SIG-M5 treated with dmso at 0.1 percent for 504 hours (cell line): ENCODE measurements around the gene FZD1.

Source experiments
- DNase-seq: peaks from one replicate; lab custom pipeline; 2025; ENCODE audit not compliant: unreplicated experiment; lab: John Stamatoyannopoulos, UW

FZD1 gene

DNA sequence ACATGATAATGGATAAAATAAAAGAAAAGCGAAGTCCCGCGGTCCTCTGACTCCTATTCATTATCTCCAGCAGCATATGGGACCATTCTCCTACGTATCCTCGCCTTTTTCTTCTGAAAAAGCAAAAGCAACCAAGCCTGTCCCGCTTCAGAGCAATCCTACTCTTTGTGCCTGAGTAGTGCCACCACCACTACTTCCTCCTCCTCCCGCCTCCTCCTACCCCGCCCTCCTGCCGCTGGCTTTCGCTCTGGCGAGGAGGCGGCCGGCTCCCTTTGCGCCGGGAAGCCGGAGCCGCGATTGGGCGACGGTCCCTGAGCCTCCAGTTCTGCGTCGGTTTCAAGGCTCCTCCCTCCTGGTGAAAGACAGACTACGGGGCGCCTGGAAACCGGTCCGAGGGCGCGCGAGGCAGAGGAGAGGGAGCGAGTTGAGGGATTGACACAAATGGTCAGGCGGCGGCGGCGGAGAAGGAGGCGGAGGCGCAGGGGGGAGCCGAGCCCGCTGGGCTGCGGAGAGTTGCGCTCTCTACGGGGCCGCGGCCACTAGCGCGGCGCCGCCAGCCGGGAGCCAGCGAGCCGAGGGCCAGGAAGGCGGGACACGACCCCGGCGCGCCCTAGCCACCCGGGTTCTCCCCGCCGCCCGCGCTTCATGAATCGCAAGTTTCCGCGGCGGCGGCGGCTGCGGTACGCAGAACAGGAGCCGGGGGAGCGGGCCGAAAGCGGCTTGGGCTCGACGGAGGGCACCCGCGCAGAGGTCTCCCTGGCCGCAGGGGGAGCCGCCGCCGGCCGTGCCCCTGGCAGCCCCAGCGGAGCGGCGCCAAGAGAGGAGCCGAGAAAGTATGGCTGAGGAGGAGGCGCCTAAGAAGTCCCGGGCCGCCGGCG, at the start of gene FZD1:
FZD1 (plus strand) TSS at position 388 of the 878 bp plus-strand sequence; CDS start at position 836, 448 bp downstream.
- DNase-seq: peak; percentile 96

DNA sequence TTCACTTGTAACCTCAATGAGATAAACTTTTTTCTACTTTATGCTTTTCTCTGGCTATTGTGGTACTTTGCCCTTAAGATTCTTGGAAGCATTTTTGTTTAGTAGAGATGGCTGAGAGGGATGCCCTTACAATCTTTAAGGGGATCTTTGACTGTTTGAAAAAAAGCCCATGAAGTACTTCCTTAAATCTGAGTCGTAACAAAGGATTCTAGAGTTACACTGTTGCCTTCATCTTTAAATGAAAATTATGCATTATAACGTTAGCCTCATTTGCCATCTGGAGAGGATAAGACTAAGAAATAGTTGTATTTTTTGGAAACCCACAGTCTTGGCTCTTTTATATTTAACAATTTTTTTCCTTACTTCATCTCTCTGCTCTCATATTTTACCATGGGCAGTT, 37.8 kb upstream of the FZD1 start:
- DNase-seq: no peak

DNA sequence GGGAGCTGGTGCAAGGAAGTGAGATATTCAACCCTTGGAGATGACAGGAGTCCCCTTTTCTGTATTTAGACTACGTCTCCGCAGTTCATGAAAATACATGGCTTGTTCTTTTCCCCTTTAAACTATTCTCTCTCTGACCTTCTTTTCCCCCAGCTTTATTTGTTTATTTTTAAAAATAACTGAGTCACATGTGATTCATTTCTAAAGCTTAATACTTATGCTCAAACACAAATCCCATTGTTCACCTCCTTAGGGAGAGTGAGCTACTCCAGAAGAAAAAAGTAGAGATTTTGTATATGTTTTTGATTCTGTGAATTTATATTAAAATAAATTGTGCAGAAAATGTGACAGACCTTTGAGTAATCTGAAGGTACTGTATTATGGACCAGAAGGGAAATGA, 35.9 kb upstream of the FZD1 start:
- DNase-seq: no peak

DNA sequence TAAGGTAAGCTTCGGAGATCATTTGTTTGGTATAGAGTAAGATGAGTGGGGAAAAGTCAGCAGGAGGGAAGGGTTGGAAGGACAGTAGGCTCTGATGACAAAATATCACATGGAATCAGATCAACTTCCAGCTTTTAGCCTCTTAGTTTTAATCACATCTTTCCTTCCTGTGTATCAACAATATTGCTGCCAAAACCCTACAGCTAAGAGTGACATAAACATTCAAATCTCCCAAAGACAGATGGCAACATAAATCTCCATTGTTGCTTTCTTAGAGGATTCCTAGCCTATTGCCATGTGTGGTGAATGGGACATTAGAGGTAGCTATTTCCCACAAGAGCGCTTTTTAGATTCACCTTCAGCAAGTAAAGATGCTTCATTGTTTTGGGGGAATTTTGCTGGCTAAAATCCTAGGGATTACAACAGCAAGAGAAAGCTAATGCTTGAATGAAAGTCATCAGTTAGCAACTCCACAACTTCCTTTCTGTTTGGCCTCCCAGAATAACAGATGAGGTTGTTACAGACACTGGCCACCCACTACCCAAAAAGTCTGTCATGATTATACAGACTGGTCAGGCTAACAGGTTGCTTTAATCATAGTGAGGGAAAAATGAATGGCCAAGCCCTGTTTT, 35.2 kb upstream of the FZD1 start:
- no peak for DNase-seq

DNA sequence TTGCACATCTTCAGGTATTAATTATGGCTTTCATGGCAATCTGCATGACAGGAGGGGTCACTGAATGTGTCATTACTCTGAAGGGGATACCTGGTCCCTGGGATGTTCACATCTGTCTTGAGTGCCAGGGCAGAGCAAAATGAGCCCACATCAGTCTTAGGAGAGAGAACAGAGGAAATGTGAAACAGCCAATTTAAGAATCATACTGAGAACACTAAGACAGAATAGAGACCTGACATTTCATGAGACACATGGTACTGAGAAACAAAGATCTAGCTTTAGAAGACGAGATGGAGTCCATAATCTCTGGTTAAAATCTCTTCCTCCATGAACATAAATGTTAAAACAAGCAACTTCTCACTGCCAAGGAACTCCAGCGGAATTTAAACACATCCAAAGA, 34.1 kb upstream of the FZD1 start:
- no peak for DNase-seq

DNA sequence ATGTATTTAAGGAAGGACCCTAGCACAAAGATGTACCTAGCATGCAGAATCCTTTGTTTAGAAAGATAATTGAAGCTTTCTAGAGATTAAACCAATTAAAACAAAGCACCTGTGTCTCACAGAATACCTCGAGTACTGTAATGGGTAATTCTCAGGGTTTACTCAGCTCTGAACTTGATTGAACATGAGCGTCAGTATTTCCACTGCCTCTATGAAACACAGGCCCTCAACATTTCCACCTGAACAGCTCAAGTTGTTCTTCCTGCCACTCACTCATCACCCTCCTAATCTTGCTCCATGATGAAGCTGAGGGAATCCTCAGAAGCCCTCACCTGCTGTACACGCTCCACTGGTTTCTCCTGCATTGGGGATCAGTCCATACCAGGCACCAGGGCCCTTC, 33.7 kb upstream of the FZD1 start:
- no peak for DNase-seq

DNA sequence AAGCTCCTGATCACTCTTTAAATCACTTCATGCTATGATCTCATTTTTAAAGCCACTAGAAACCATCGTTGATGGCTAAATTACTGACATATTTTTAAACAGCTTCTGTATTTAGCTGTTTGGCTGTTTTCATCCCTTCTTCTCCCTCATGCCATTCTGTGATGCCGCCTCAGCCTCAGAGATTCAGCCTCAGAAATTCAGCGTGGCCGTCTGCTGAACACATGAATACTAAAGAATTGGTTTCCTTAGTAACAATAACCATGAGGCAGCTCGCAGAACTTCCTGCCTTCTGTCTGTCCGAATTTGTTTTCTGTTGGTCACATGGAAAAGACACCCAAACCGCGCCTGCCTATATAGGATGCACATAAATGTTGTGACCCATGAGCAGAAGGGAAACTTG, 31.0 kb upstream of the FZD1 start:
- no peak for DNase-seq

DNA sequence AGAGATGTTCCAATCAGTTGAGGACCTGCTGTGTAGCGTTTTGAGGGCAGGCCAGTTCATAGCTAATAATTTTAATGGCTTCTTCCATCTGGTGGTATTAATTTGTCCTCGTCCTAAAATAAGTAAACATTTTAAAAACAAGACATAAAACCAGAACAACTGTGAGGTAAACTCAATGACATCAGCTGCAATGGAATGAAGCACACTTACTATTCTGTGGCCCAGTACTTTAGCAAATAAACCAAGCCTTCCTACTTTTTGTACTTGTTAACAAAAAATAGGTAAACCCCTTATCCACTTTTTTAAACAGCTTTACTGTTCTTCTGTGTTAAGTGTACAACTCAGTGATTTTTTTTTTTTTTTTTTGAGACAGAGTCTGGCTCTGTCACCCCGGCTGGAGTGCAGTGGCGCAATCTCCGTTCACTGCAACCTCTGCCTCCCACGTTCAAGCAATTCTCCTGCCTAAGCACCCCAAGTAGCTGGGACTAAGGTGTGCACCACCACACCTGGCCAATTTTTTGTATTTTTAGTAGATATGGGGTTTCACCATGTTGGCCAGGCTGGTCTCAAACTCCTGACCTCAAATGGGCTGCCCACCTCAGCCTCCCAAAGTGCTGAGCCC, 28.9 kb upstream of the FZD1 start:
- no peak for DNase-seq

DNA sequence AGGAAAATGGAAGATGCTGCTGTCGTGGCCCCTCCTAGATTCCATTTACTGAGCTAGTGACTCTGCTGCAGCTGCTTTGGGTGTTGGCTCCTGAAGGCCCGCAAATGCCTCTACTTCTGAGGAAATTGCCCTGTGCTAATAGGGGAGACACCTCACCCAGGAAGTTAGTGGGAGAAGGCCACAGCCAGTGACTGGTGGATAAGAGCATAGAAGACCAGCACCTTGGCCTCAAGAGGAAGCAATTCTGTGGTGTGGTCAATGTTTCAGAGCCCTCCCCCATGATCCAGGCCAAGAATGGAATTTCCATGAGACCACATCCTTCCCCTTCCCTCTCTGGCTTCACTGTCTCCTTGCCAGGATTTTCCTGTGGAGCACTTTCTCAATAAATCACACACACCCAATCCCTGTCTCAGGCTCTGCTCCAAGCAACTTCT, 25.0 kb upstream of the FZD1 start:
- no peak for DNase-seq

DNA sequence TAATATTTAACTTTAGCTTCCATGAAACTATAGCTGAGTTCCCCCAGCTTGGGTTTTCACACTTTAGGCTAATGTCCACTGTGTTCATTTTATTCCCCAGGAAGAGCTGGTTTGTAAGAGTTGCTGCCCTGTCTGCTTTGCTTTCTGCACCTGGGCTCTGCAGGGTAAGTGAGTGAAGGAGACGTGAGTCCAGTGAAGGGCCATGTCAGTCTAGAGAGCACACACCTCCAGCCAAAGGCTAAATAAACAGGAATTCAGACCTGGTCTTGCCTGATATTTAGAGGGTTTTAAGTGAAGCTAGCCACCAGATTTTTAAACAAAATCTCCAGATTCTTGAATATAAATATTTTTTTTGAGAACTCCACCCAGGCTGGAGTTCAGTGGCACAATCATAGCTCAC, 24.5 kb upstream of the FZD1 start:
- no peak for DNase-seq

DNA sequence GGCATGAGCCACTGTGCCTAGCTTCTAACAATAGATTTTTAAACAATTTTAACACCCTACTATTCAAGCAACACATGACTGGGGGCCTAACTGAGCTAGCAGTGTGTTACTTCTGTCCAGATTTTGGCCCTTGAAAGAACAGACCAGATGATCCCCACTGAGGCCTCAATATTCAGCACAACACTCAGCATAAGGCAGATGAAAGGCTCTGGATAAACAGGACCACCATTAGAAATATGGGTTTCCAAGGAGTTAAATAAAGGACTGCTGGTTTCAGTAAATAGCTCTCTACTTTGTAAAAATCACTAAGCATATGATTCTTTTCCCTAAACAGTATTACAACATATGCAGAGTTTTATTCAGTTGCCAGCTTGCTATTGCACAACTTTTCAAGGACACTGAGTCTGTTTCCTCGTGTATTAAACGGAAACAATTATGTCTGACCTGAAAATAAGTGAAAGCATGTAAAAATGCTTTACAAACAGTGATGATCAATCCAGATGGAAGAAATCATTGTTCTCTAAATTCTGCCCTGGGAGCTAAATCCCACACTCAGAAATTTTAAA, 23.8 kb upstream of the FZD1 start:
- peak; percentile 27 for DNase-seq

DNA sequence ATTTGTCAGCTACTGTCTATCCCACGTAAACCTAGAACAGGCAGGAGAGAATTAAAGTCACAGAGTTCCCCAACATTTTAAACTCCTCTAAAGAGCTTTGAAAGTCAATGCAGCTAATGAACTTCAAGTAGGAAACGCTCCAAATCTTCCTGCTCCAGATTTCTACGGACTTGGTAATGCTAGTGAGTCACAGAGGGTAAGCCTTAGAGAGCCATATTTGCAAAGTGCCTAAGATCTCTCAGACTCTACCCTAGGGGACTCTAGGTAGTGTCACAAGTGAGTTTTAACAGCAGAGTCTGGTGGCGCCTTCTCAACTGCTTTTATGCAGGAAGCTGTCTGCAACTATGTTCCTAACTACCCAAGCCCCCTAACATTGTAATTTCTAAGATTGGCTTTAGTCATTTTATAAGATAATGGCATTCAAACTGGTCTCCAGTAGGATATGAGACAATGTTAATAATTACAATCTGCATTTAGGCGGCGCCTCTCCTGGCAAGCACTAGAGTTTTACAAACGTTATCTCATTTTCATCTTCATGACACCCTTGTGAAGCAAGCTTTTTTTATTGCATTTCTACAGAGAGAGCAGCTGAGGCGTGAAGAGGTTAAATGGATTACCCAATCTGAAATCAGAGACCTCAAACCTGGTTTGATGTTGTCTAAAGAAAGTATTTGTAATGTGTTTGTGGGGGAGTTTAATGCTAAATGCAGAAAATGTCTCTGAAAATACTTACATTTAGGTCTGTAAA, 22.0 kb upstream of the FZD1 start:
- no peak for DNase-seq

DNA sequence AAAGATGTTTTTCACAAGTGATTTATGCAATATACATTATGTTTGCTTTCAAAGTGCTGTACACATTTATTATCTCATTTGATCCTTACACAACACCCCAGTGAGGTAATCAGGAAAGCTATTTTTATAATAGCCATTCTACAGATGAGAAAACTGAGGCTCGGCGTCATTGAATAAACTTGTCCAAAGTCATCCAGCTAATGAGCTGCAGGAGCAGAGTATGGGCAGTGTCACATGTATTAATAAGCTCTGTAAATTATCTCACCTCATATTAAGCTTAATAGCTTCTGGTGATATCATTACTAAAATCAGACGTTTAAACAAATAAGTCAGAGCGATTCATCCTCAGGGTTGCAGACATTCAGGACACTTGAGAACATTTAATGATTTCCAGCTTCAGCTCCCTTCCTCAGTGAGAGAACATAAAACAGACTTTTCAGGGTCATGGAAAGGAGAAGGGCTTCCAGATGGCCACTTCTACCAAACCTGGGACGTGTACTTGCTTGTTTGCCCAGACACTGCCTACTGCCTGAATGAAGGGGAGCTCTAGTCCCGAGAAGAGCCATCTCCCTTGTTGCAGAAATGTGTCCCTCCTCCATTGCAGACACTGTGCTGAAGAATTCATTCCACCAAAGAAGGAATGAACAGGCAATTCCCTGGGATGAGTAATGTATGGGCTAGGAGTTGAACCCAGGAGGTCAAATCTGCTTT, 20.5 kb upstream of the FZD1 start:
- no peak for DNase-seq

DNA sequence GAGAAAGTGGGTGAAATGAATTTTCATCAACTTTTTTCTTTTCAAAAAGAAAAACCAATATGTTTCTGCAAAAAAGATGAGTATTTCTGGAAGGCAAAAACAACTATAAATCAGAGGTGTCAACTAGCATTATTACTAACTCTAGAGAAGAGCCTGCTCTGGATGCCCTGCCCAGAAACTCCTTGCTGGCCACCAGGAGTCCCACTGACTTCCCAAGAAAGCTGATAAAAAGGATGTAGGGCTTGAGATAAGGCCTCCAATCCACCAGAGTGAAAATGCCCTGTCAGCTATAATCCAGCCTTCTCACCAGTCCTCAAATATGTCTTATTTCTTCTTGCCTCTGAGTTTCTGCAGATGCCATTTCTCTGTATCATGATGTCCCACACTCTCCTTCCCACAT, 16.7 kb upstream of the FZD1 start:
- no peak for DNase-seq

DNA sequence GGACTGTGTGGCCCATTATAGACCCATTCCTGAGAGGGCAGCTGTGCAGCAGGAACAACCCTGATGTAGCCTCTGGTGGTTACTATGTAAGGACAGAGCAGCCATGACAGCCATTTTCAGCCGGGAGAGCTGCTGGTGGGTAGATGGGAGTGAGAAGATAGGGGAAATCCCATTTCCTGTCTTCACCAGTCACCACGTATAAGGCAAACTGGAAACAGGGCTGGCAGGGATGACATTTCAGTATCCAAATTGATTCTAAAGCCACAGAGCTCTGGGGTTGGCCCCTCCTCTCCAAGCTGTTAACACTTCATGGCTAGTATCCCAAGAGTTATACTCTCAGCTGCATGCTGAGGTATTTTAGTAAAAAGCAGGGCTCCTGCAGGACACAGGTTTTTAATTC, 15.2 kb upstream of the FZD1 start:
- DNase-seq: no peak

DNA sequence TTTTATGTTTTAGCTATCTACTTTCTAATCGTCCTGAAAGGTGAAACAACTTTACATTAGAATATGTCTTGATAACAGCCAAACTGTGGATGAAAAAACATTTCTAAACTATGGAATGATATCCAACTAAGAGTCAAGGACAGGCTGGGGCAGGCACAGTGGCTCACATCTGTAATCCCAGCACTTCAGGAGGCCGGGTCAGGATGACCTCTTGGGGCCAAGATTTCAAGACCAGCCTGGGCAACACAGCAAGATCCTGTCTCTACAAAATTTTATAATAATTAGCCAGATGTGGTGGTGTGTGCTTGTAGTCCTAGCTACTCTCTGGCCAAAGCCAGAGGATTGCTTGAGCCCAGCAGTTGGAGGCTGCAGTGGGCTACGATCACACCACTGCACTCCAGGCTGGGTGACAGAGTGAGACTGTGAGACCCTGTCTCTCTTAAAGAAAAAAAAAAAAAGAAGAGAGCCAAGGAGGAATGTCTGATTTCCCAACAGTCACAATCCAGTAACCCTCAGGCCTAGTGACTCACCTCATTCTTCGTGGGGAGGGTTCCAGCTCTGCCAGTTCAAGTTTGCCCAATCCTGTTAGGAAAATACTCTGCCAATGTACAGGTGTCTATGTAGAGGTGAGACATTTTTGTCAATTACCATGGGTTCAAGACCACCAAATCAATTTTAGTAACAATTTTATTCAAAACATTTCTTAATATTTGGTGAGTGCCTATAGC, 14.6 kb upstream of the FZD1 start:
- peak; percentile 5 for DNase-seq

DNA sequence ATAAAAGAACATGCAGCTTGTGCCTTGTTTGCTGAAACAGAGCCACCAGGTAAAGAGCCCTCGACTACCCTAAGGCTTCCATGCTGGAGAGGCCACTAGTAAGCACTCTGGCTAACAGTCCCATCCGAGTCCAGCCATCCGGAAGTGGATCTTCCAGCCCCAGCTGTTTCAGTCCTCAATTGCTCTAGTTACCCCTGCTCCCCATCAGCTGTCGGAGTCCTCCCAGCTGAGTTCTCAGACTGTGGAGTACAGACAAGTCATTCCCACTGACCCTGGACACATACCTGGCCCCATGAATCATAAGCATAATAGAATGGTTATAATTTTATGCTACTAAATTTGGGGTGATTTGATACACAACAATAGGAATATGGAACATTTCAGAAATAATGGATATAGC, 13.5 kb upstream of the FZD1 start:
- DNase-seq: no peak

DNA sequence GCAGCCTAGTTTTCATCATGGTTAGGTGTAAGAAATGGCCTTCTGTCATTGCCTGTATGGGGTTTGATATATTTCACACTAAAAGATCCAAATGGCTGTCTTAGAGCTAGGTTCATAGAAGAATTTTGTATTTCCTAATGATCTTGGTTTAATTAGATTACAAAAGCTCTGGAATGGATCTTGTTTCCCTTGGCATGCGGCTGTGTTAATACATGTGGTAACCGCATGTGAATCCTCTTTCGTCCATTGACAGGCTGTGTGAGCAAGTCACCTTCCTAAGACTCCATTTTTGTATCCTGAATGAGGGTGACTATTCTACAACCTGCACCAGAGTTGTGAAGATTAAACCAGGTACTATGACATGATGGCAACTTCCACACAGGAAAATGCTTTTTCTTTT, 12.4 kb upstream of the FZD1 start:
- no peak for DNase-seq

DNA sequence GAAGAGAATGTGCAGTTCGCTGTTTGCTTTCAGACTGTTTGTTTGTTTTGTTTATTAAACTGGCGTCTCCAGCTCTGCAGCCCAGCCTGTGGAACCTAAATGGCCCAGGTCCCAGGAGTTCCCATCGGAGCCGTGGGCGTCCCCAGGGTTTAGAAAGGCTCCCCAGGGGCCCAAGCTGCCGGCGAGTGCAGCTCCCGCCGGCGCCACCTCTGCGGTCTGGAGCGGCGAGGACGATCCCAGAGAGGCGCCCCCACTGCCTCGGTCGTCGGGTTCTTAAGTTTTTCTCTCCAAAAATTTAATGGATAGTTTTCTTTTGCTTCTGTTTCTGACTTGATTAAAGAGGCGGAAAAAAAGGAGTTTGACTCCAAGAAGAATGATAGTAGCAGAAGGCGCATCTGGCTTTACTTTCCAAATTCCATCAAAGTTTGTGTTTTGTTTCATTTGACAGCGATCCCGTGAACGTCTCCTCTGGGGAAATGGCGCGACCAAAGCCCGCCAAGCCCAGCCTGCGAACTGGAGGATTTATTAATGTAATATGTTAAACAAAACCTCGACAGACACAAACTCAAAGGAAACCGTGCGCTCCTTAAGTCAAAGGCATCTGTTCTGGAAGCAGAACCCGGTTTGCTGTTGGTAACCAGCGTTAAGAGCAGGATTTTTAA, 718 bp upstream of the FZD1 start:
- peak; percentile 39 for DNase-seq
